ENCODE results near the gene SLC25A36.

GRCh38 chr3:140933552-140933951 is 8.1 kb upstream of the SLC25A36 start:
- no peak for TF ChIP-seq CTCF (conservative IDR thresholded peaks at IDR 0.05; ENCODE audit: low read length)
- no peak for TF ChIP-seq EZH2phosphoT487 (IDR thresholded peaks at IDR 0.05; ENCODE audit: borderline replicate concordance, low read depth, low read length)
